Gastrocnemius medialis (tissue), 4 donors: Measurements from ENCODE around the gene KDELR3.

Experiments
- POLR2A ChIP-seq, 2 donors: fragments of 450-650 bp; IDR thresholded peaks; one replicate each; pipeline ENCODE4 v1.6.1; 2017; ENCODE audit warnings: antibody characterized with exemption in 2 of 2, mild to moderate bottlenecking in 2 of 2, moderate library complexity in 2 of 2
- TF ChIP-seq, protein P1 (sequence below), 5 experiments: fragments of 450-650 bp in 3 of 5; fragments of 200-600 bp in 2 of 5; sonication (generic) in 2 of 5; IDR thresholded peaks in 4 of 5; conservative IDR thresholded peaks in 1 of 5; 1 replicate in 4 of 5; 2 replicates in 1 of 5; pipeline ENCODE4 v1.5.1; 2016 to 2019; ENCODE audit warnings: antibody characterized with exemption in 5 of 5, mild to moderate bottlenecking in 3 of 5, moderate library complexity in 3 of 5

DNA sequence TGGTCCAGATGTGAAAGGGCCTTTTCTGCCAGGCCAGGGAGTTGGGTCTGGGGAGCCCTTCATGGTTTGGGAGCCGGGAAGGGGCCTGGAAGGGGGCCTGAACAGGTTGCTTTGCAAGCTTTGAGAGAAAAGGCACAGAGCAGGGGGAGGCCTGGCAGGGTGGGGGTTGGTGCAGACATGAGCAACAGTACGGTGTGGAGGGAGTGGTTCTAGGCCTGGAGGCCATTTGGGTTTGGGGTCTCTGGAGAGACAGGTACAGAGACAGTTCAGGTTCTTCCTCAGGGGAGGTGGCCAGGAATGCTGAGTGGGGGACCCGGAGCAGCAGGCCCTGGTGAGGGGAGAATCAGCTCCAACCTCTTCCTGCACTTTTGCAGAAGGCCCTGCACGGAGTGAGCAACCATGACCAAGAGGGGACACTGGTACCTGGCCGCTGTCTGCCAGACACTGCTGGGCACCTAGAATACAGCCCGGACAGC lies 1.4 kb downstream of the KDELR3 start:
- TF ChIP-seq, protein P1, sequence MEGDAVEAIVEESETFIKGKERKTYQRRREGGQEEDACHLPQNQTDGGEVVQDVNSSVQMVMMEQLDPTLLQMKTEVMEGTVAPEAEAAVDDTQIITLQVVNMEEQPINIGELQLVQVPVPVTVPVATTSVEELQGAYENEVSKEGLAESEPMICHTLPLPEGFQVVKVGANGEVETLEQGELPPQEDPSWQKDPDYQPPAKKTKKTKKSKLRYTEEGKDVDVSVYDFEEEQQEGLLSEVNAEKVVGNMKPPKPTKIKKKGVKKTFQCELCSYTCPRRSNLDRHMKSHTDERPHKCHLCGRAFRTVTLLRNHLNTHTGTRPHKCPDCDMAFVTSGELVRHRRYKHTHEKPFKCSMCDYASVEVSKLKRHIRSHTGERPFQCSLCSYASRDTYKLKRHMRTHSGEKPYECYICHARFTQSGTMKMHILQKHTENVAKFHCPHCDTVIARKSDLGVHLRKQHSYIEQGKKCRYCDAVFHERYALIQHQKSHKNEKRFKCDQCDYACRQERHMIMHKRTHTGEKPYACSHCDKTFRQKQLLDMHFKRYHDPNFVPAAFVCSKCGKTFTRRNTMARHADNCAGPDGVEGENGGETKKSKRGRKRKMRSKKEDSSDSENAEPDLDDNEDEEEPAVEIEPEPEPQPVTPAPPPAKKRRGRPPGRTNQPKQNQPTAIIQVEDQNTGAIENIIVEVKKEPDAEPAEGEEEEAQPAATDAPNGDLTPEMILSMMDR (IDR thresholded peaks at IDR 0.05 in 4 of 5, conservative IDR thresholded peaks at IDR 0.05 in 1 of 5), result no peak
- TF ChIP-seq POLR2A (IDR thresholded peaks at IDR 0.05), result no peak
